ENCODE data around the gene NFIA. TPM values are rescaled to one million over a fixed set of nuclear protein-coding genes. Genes with fewer than 3 reads are reported as not detected.

Gene NFIA
- total and polyA plus RNA-seq, 2 donors (not counting 1 experiment from before 2014, with no cell fraction given) = 0.28 to 0.54 TPM

DNA sequence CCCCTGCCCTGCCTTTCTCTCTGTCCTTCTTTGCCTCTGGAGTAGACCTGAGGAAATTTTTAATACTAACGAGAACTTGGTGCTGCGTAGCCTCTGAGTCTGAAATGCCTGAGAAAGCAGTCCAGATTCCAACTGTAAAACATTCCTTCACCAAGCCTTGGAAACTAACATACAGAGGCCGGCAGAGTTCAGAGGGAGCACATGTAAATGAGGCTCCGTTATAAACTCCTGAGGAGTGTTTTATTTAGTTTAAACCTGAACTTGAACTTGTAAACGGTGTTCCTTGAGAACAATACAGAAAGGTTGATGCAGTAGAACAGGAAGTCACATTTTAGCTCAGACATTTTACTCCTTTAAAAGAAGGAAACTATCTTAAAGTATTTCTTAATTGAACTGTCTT is 361.9 kb downstream of the NFIA start:
- Histone ChIP-seq H3K27me3 (replicated peaks in 1 of 4; ENCODE audit: control extremely low read depth in 1 of 4, control insufficient read depth in 3 of 4, insufficient read depth in 4 of 4, low read length in 3 of 4) (no peaks in the 10 kb centered on the region), H3K9ac (ENCODE audit: low read length) (no peak overlapping the region), H3K36me3 (replicated peaks in 1 of 2; ENCODE audit: control extremely low read depth in 1 of 2, control insufficient read depth in 1 of 2, extremely low read depth in 1 of 2, insufficient read depth in 2 of 2, low read length in 1 of 2) (no peaks in the 10 kb centered on the region), H3K4me3 (ENCODE audit: control extremely low read depth in 1 of 5, extremely low read depth in 1 of 5, insufficient read depth in 1 of 5, low read depth in 2 of 5, low read length in 4 of 5) (no peak overlapping the region), H2AFZ (ENCODE audit: insufficient read depth, low read depth, low read length, poor library complexity, severe bottlenecking) (no peak overlapping the region), H4K20me1 (ENCODE audit: control insufficient read depth, insufficient read depth, low read length, poor library complexity, severe bottlenecking) (no peaks in the 10 kb centered on the region), H3K4me1 (ENCODE audit: control insufficient read depth in 2 of 2, insufficient read depth in 2 of 2, low read length in 2 of 2) (no peaks in the 10 kb centered on the region), H3K4me2 (replicated peaks; ENCODE audit: low read depth, low read length, poor library complexity, severe bottlenecking) (no peak overlapping the region), H3K79me2 (ENCODE audit: control insufficient read depth, insufficient read depth, low read length) (no peaks in the 10 kb centered on the region), H3K9me3 (ENCODE audit: control extremely low read depth in 1 of 3, control insufficient read depth in 2 of 3, insufficient read depth in 1 of 3, low read length in 2 of 3) (no peaks in the 10 kb centered on the region), H3K27ac (ENCODE audit: low read length in 2 of 2) (no peak overlapping the region)
- TF ChIP-seq CTCF (IDR thresholded peaks at IDR 0.05) = no peak
- TF ChIP-seq EZH2 (IDR thresholded peaks at IDR 0.05; ENCODE audit: borderline replicate concordance, insufficient read depth, low read depth, low read length, poor library complexity, severe bottlenecking) = no peak
- intact Hi-C loops (cut with micrococcal nuclease) = no loop called here
- Mint-ChIP-seq H3K27me3 (peaks cover 11% of the 10 kb centered on the region), H3K4me3 (no peak overlapping the region), H3K9me3 (ENCODE audit: insufficient read depth) (no peaks in the 10 kb centered on the region), H3K4me1 (no peaks in the 10 kb centered on the region), H3K27ac (no peak overlapping the region)
- DNase-seq (no peak), ATAC-seq (ENCODE audit: low read depth) (no peak)
- ChIA-PET POLR2A (no interaction called here), CTCF (no interaction called here)
- WGBS (ENCODE audit: insufficient coverage) = 86% methylated on average over 2 of the region's 5 CpGs

DNA sequence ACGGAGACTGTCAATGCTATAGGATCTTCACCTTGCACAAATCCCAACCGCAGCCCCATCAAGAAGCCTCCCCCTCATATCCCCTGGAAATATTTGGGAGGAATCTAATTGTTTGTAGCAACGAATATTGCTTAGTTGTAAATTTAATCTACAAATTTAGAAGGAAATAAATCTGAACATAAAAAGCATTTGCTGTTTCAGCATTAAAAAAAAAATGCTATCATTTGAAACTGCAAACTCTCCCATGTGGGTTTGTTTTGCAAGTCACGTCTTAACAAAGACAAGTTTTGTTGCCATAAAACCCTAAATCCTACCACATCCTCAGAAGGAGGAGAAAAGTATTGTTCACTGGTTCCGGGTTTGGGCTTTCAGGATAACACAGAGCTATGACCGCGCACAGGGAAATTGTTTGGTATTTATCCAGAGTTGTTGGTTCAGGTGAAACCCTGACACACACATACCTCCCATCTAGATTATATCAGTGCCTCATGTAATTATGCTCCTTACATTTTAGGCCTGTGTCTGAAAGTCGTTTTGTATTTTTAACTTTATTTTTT is 363.0 kb downstream of the NFIA start:
- H3K79me2 ChIP-seq (ENCODE audit: control insufficient read depth, insufficient read depth, low read length) = no peaks in the 10 kb centered on the region
- no peak overlapping the region for H3K27ac Mint-ChIP-seq
- no peaks in the 10 kb centered on the region for H3K4me1 Mint-ChIP-seq
- H4K20me1 ChIP-seq (ENCODE audit: control insufficient read depth, insufficient read depth, low read length, poor library complexity, severe bottlenecking) = no peaks in the 10 kb centered on the region
- H3K4me2 ChIP-seq (replicated peaks; ENCODE audit: low read depth, low read length, poor library complexity, severe bottlenecking) = no peak overlapping the region
- no peak overlapping the region for H3K9ac ChIP-seq (ENCODE audit: low read length)
- WGBS (ENCODE audit: insufficient coverage) = no CpG with 5 or more reads among the region's 8 CpGs
- no peaks in the 10 kb centered on the region for H3K4me1 ChIP-seq (ENCODE audit: control insufficient read depth in 2 of 2, insufficient read depth in 2 of 2, low read length in 2 of 2)
- H3K9me3 Mint-ChIP-seq (ENCODE audit: insufficient read depth) = no peaks in the 10 kb centered on the region
- intact Hi-C loops (cut with micrococcal nuclease) = no loop called here
- H3K27me3 Mint-ChIP-seq = peaks cover 11% of the 10 kb centered on the region
- ChIA-PET POLR2A (no interaction called here), CTCF (no interaction called here)
- DNase-seq = no peak
- no peaks in the 10 kb centered on the region for H3K36me3 ChIP-seq (replicated peaks in 1 of 2; ENCODE audit: control extremely low read depth in 1 of 2, control insufficient read depth in 1 of 2, extremely low read depth in 1 of 2, insufficient read depth in 2 of 2, low read length in 1 of 2)
- ATAC-seq (ENCODE audit: low read depth) = no peak
- no peak overlapping the region for H3K27ac ChIP-seq (ENCODE audit: low read length in 2 of 2)
- TF ChIP-seq EZH2 (IDR thresholded peaks at IDR 0.05; ENCODE audit: borderline replicate concordance, insufficient read depth, low read depth, low read length, poor library complexity, severe bottlenecking) (no peak), CTCF (IDR thresholded peaks at IDR 0.05) (no peak)
- no peak overlapping the region for H3K4me3 ChIP-seq (ENCODE audit: control extremely low read depth in 1 of 5, extremely low read depth in 1 of 5, insufficient read depth in 1 of 5, low read depth in 2 of 5, low read length in 4 of 5)
- no peak overlapping the region for H2AFZ ChIP-seq (ENCODE audit: insufficient read depth, low read depth, low read length, poor library complexity, severe bottlenecking)
- no peaks in the 10 kb centered on the region for H3K9me3 ChIP-seq (ENCODE audit: control extremely low read depth in 1 of 3, control insufficient read depth in 2 of 3, insufficient read depth in 1 of 3, low read length in 2 of 3)
- H3K4me3 Mint-ChIP-seq = no peak overlapping the region
- no peaks in the 10 kb centered on the region for H3K27me3 ChIP-seq (replicated peaks in 1 of 4; ENCODE audit: control extremely low read depth in 1 of 4, control insufficient read depth in 3 of 4, insufficient read depth in 4 of 4, low read length in 3 of 4)

Data from B cell (primary cell).